Effector memory CD8-positive, alpha-beta T cell (primary cell): ENCODE results near the gene CMKLR1.

ENCODE experiments used
- ATAC-seq: fragments of 150-1000 bp; cut with Tn5 transposase; replicated peaks from 2 replicates; pipeline ENCODE4 v1.10.0; 2021; ENCODE audit warnings: mild to moderate bottlenecking, moderate library complexity
- DNase-seq, 3 experiments: peaks; one replicate each; pipeline ENCODE4 v3.0.0; 2021
- H3K27ac Mint-ChIP-seq, 2 donors: one replicate each; pipeline ENCODE4 v1.8.0; 2022; ENCODE audit warnings: mild to moderate bottlenecking in 2 of 2, mixed read lengths in 2 of 2, moderate library complexity in 2 of 2
- H3K27me3 Mint-ChIP-seq, 2 donors: one replicate each; pipeline ENCODE4 v1.8.0; 2022; ENCODE audit warnings: mixed read lengths in 2 of 2
- H3K36me3 Mint-ChIP-seq: one replicate; pipeline ENCODE4 v1.8.0; 2022; ENCODE audit warnings: mild to moderate bottlenecking, moderate library complexity, mixed read lengths; ENCODE audit not compliant: insufficient read depth
- H3K4me1 Mint-ChIP-seq, 2 donors: one replicate each; pipeline ENCODE4 v1.8.0; 2022; ENCODE audit warnings: low read depth in 2 of 2, mixed read lengths in 2 of 2
- H3K4me3 Mint-ChIP-seq, 2 donors: one replicate each; pipeline ENCODE4 v1.8.0; 2022; ENCODE audit warnings: mild to moderate bottlenecking in 2 of 2, mixed read lengths in 2 of 2, moderate library complexity in 2 of 2
- H3K9me3 Mint-ChIP-seq, 2 donors: one replicate each; pipeline ENCODE4 v1.8.0; 2022; ENCODE audit warnings: mixed read lengths in 2 of 2

The CMKLR1 gene

GRCh38 chr12:108341356-108341755 lies 2.2 kb upstream of the CMKLR1 start:
- Mint-ChIP-seq H3K27ac (no peak overlapping the region), H3K27me3 (peaks cover 6 to 66% of the 10 kb centered on the region in 2 donors), H3K4me1 (peaks cover 7 to 13% of the 10 kb centered on the region in 2 donors), H3K4me3 (no peak overlapping the region), H3K9me3 (no peaks in the 10 kb centered on the region), H3K36me3 (no peaks in the 10 kb centered on the region)
- no peak for DNase-seq
- ATAC-seq: no peak

GRCh38 chr12:108340037-108340436 lies 926 bp upstream of the CMKLR1 start:
- no peaks in the 10 kb centered on the region for H3K36me3 Mint-ChIP-seq
- H3K4me3 Mint-ChIP-seq: peak overlapping the region; percentile 71 to 86
- peaks cover 6 to 56% of the 10 kb centered on the region in 2 donors for H3K27me3 Mint-ChIP-seq
- DNase-seq (no peak), ATAC-seq (no peak)
- peaks cover 14 to 17% of the 10 kb centered on the region in 2 donors for H3K4me1 Mint-ChIP-seq
- no peaks in the 10 kb centered on the region for H3K9me3 Mint-ChIP-seq
- peak overlapping the region; percentile 65 to 93 for H3K27ac Mint-ChIP-seq

- Mint-ChIP-seq H3K27me3 (peaks cover 6 to 48% of the 10 kb centered on the region in 2 donors), H3K4me1 (peaks cover 26 to 33% of the 10 kb centered on the region in 2 donors), H3K4me3 (peak overlapping the region; percentile 71 to 86), H3K27ac (peak overlapping the region; percentile 60 to 69), H3K9me3 (no peaks in the 10 kb centered on the region), H3K36me3 (peaks cover 3% of the 10 kb centered on the region)
- DNase-seq: peak in 1 of 3 experiments; percentile 14
- ATAC-seq: peak; percentile 31
Measured at GRCh38 chr12:108337235-108338223, 1.6 kb downstream of the CMKLR1 start.

- no peak for DNase-seq
- Mint-ChIP-seq H3K27ac (no peak overlapping the region), H3K9me3 (no peaks in the 10 kb centered on the region), H3K27me3 (peaks cover 6 to 32% of the 10 kb centered on the region in 2 donors), H3K36me3 (peaks cover 3% of the 10 kb centered on the region), H3K4me1 (peaks cover 34 to 53% of the 10 kb centered on the region in 2 donors), H3K4me3 (peak overlapping the region in 1 of 2 donors; percentile 6)
- ATAC-seq: no peak
Measured at GRCh38 chr12:108335349-108336119, 3.6 kb downstream of the CMKLR1 start.

GRCh38 chr12:108333898-108334699 lies 5.0 kb downstream of the CMKLR1 start:
- H3K27me3 Mint-ChIP-seq: peaks cover 6 to 19% of the 10 kb centered on the region in 2 donors
- H3K4me1 Mint-ChIP-seq: peaks cover 33 to 65% of the 10 kb centered on the region in 2 donors
- peaks cover 6% of the 10 kb centered on the region for H3K36me3 Mint-ChIP-seq
- H3K4me3 Mint-ChIP-seq: peak overlapping the region; percentile 51 to 52
- ATAC-seq (peak; percentile 47), DNase-seq (peak in 1 of 3 experiments; percentile 23)
- no peaks in the 10 kb centered on the region for H3K9me3 Mint-ChIP-seq
- peak overlapping the region; percentile 78 to 86 for H3K27ac Mint-ChIP-seq

- Mint-ChIP-seq H3K4me1 (peaks cover 32 to 65% of the 10 kb centered on the region in 2 donors), H3K9me3 (no peaks in the 10 kb centered on the region), H3K36me3 (peaks cover 7% of the 10 kb centered on the region), H3K4me3 (peak overlapping the region in 1 of 2 donors; percentile 59), H3K27me3 (peaks cover 2 to 18% of the 10 kb centered on the region in 2 donors), H3K27ac (peak overlapping the region; percentile 35 to 86)
- ATAC-seq: peak; percentile 83
- DNase-seq: peak in 1 of 3 experiments; percentile 17
Measured at GRCh38 chr12:108332791-108333382, 6.2 kb downstream of the CMKLR1 start.

GRCh38 chr12:108328420-108328819 lies 10.7 kb downstream of the CMKLR1 start:
- ATAC-seq: no peak
- peaks cover 10% of the 10 kb centered on the region for H3K36me3 Mint-ChIP-seq
- peaks cover 34 to 62% of the 10 kb centered on the region in 2 donors for H3K4me1 Mint-ChIP-seq
- H3K27ac Mint-ChIP-seq: peak overlapping the region; percentile 60 to 86
- no peaks in the 10 kb centered on the region for H3K9me3 Mint-ChIP-seq
- H3K4me3 Mint-ChIP-seq: no peak overlapping the region
- peaks cover 0 to 32% of the 10 kb centered on the region in 2 donors for H3K27me3 Mint-ChIP-seq
- no peak for DNase-seq

GRCh38 chr12:108327621-108328344 lies 11.3 kb downstream of the CMKLR1 start:
- Mint-ChIP-seq H3K9me3 (no peaks in the 10 kb centered on the region), H3K4me3 (no peak overlapping the region), H3K36me3 (peaks cover 10% of the 10 kb centered on the region), H3K4me1 (peaks cover 36 to 61% of the 10 kb centered on the region in 2 donors), H3K27ac (peak overlapping the region; percentile 60 to 88), H3K27me3 (peaks cover 0 to 37% of the 10 kb centered on the region in 2 donors)
- DNase-seq: no peak
- no peak for ATAC-seq

- H3K36me3 Mint-ChIP-seq: peaks cover 10% of the 10 kb centered on the region
- peaks cover 5 to 52% of the 10 kb centered on the region in 2 donors for H3K27me3 Mint-ChIP-seq
- H3K9me3 Mint-ChIP-seq: no peaks in the 10 kb centered on the region
- DNase-seq (no peak), ATAC-seq (no peak)
- H3K27ac Mint-ChIP-seq: peak overlapping the region; percentile 53 to 88
- peaks cover 35 to 55% of the 10 kb centered on the region in 2 donors for H3K4me1 Mint-ChIP-seq
- peak overlapping the region in 1 of 2 donors; percentile 51 for H3K4me3 Mint-ChIP-seq
Measured at GRCh38 chr12:108326254-108326750, 12.8 kb downstream of the CMKLR1 start.

- H3K36me3 Mint-ChIP-seq: peaks cover 10% of the 10 kb centered on the region
- peaks cover 29 to 48% of the 10 kb centered on the region in 2 donors for H3K4me1 Mint-ChIP-seq
- DNase-seq (no peak), ATAC-seq (no peak)
- H3K4me3 Mint-ChIP-seq: peak overlapping the region in 1 of 2 donors; percentile 51
- H3K27ac Mint-ChIP-seq: peak overlapping the region; percentile 53 to 88
- no peaks in the 10 kb centered on the region for H3K9me3 Mint-ChIP-seq
- H3K27me3 Mint-ChIP-seq: peaks cover 5 to 58% of the 10 kb centered on the region in 2 donors
Measured at GRCh38 chr12:108325549-108325948, 13.6 kb downstream of the CMKLR1 start.

- Mint-ChIP-seq H3K4me1 (peaks cover 29 to 44% of the 10 kb centered on the region in 2 donors), H3K36me3 (peaks cover 10% of the 10 kb centered on the region), H3K4me3 (peak overlapping the region in 1 of 2 donors; percentile 51), H3K27me3 (peaks cover 5 to 64% of the 10 kb centered on the region in 2 donors), H3K9me3 (no peaks in the 10 kb centered on the region), H3K27ac (peak overlapping the region; percentile 11 to 53)
- no peak for DNase-seq
- no peak for ATAC-seq
Measured at GRCh38 chr12:108325018-108325358, 14.1 kb downstream of the CMKLR1 start.
